ENCODE measurements around the gene PRRG4.

The PRRG4 gene

GRCh38 chr11:32870676-32871075 lies 40.9 kb downstream of the PRRG4 start:
- no peaks in the 10 kb centered on the region for H3K27me3 ChIP-seq (ENCODE audit: insufficient read depth, low read length, poor library complexity)
- ATAC-seq (ENCODE audit: insufficient read depth, low read depth): peak; percentile 70; the same call in 2 of the 3 replicates
- H3K79me2 ChIP-seq (ENCODE audit: insufficient read depth, low read length): no peaks in the 10 kb centered on the region
- no peak overlapping the region for H3K4me3 ChIP-seq (ENCODE audit: low read depth in 1 of 2, low read length in 2 of 2)
- DNase-seq: peak; percentile 45
- no peak overlapping the region for H3K9ac ChIP-seq (ENCODE audit: low read depth, low read length)
- no peaks in the 10 kb centered on the region for H3K4me1 ChIP-seq (ENCODE audit: insufficient read depth, low read length)
- H3K9me3 ChIP-seq (ENCODE audit: insufficient read depth, low read length, severe bottlenecking): no peaks in the 10 kb centered on the region
- no peak overlapping the region for H2AFZ ChIP-seq (ENCODE audit: low read depth, low read length)
- H3K36me3 ChIP-seq (ENCODE audit: insufficient read depth, low read length): no peaks in the 10 kb centered on the region
- no peak overlapping the region for H3K27ac ChIP-seq (ENCODE audit: low read length)
- H4K20me1 ChIP-seq (ENCODE audit: insufficient read depth, low read length): no peaks in the 10 kb centered on the region
- H3K4me2 ChIP-seq (ENCODE audit: insufficient read depth, low read length): no peak overlapping the region
- no peak for TF ChIP-seq EZH2 (IDR thresholded peaks at IDR 0.05; ENCODE audit: borderline replicate concordance, low read depth, low read length, severe bottlenecking)
- TF ChIP-seq CTCF (IDR thresholded peaks at IDR 0.05; ENCODE audit: borderline replicate concordance, extremely low read depth, low read length, poor library complexity, severe bottlenecking): peak; percentile 74

GRCh38 chr11:32874132-32874531 lies 44.4 kb downstream of the PRRG4 start:
- Histone ChIP-seq H3K27ac (ENCODE audit: low read length) (no peak overlapping the region), H3K79me2 (ENCODE audit: insufficient read depth, low read length) (no peaks in the 10 kb centered on the region), H4K20me1 (ENCODE audit: insufficient read depth, low read length) (no peaks in the 10 kb centered on the region), H2AFZ (ENCODE audit: low read depth, low read length) (no peak overlapping the region), H3K4me1 (ENCODE audit: insufficient read depth, low read length) (no peaks in the 10 kb centered on the region), H3K4me3 (ENCODE audit: low read depth in 1 of 2, low read length in 2 of 2) (no peak overlapping the region), H3K9ac (ENCODE audit: low read depth, low read length) (no peak overlapping the region), H3K9me3 (ENCODE audit: insufficient read depth, low read length, severe bottlenecking) (no peaks in the 10 kb centered on the region), H3K4me2 (ENCODE audit: insufficient read depth, low read length) (no peak overlapping the region), H3K27me3 (ENCODE audit: insufficient read depth, low read length, poor library complexity) (no peaks in the 10 kb centered on the region), H3K36me3 (ENCODE audit: insufficient read depth, low read length) (no peaks in the 10 kb centered on the region)
- no peak for DNase-seq
- no peak for ATAC-seq (ENCODE audit: insufficient read depth, low read depth)
- no peak for TF ChIP-seq EZH2 (IDR thresholded peaks at IDR 0.05; ENCODE audit: borderline replicate concordance, low read depth, low read length, severe bottlenecking)
- TF ChIP-seq CTCF (IDR thresholded peaks at IDR 0.05; ENCODE audit: borderline replicate concordance, extremely low read depth, low read length, poor library complexity, severe bottlenecking): no peak

- no peaks in the 10 kb centered on the region for H3K4me1 ChIP-seq (ENCODE audit: insufficient read depth, low read length)
- no peaks in the 10 kb centered on the region for H3K9me3 ChIP-seq (ENCODE audit: insufficient read depth, low read length, severe bottlenecking)
- H3K27ac ChIP-seq (ENCODE audit: low read length): no peak overlapping the region
- H4K20me1 ChIP-seq (ENCODE audit: insufficient read depth, low read length): no peaks in the 10 kb centered on the region
- H2AFZ ChIP-seq (ENCODE audit: low read depth, low read length): no peak overlapping the region
- TF ChIP-seq EZH2 (IDR thresholded peaks at IDR 0.05; ENCODE audit: borderline replicate concordance, low read depth, low read length, severe bottlenecking): no peak
- no peak for TF ChIP-seq CTCF (IDR thresholded peaks at IDR 0.05; ENCODE audit: borderline replicate concordance, extremely low read depth, low read length, poor library complexity, severe bottlenecking)
- H3K9ac ChIP-seq (ENCODE audit: low read depth, low read length): no peak overlapping the region
- H3K4me2 ChIP-seq (ENCODE audit: insufficient read depth, low read length): no peak overlapping the region
- no peak overlapping the region for H3K4me3 ChIP-seq (ENCODE audit: low read depth in 1 of 2, low read length in 2 of 2)
- DNase-seq: no peak
- H3K36me3 ChIP-seq (ENCODE audit: insufficient read depth, low read length): no peaks in the 10 kb centered on the region
- no peaks in the 10 kb centered on the region for H3K79me2 ChIP-seq (ENCODE audit: insufficient read depth, low read length)
- H3K27me3 ChIP-seq (ENCODE audit: insufficient read depth, low read length, poor library complexity): no peaks in the 10 kb centered on the region
- no peak for ATAC-seq (ENCODE audit: insufficient read depth, low read depth)
Observed at GRCh38 chr11:32881286-32881685, 51.6 kb downstream of the PRRG4 start.

GRCh38 chr11:32883421-32883820 lies 53.7 kb downstream of the PRRG4 start:
- H3K79me2 ChIP-seq (ENCODE audit: insufficient read depth, low read length): no peaks in the 10 kb centered on the region
- DNase-seq (no peak), ATAC-seq (ENCODE audit: insufficient read depth, low read depth) (no peak)
- no peaks in the 10 kb centered on the region for H3K9me3 ChIP-seq (ENCODE audit: insufficient read depth, low read length, severe bottlenecking)
- H3K27me3 ChIP-seq (ENCODE audit: insufficient read depth, low read length, poor library complexity): no peaks in the 10 kb centered on the region
- no peaks in the 10 kb centered on the region for H3K36me3 ChIP-seq (ENCODE audit: insufficient read depth, low read length)
- H4K20me1 ChIP-seq (ENCODE audit: insufficient read depth, low read length): no peaks in the 10 kb centered on the region
- no peak overlapping the region for H2AFZ ChIP-seq (ENCODE audit: low read depth, low read length)
- H3K27ac ChIP-seq (ENCODE audit: low read length): no peak overlapping the region
- H3K9ac ChIP-seq (ENCODE audit: low read depth, low read length): no peak overlapping the region
- no peak overlapping the region for H3K4me2 ChIP-seq (ENCODE audit: insufficient read depth, low read length)
- no peak overlapping the region for H3K4me3 ChIP-seq (ENCODE audit: low read depth in 1 of 2, low read length in 2 of 2)
- TF ChIP-seq EZH2 (IDR thresholded peaks at IDR 0.05; ENCODE audit: borderline replicate concordance, low read depth, low read length, severe bottlenecking) (no peak), CTCF (IDR thresholded peaks at IDR 0.05; ENCODE audit: borderline replicate concordance, extremely low read depth, low read length, poor library complexity, severe bottlenecking) (no peak)
- H3K4me1 ChIP-seq (ENCODE audit: insufficient read depth, low read length): no peaks in the 10 kb centered on the region
